MM.1S (cell line): ENCODE measurements around the gene MLKL.
"Not testable (repeated sequence)": the region's sequence is repeated elsewhere in the genome, so short reads cannot be mapped to it uniquely, and the experiment has no call there.

Experiments used
- DNase-seq: peaks from one replicate; pipeline ENCODE4 v3.0.0-alpha.2; 2015
- H2AFZ ChIP-seq: fragments of 300-600 bp; sonication (generic); 2 replicates; pipeline ENCODE4 v1.6.0; 2016; ENCODE audit warnings: antibody characterized with exemption, low read length
- H3F3A ChIP-seq: fragments of 300-600 bp; sonication (generic); 2 replicates; pipeline ENCODE4 v1.6.1; 2016; ENCODE audit warnings: mild to moderate bottlenecking, antibody characterized with exemption, low read length, moderate library complexity, mixed read lengths; ENCODE audit not compliant: insufficient read depth
- H3K27ac ChIP-seq: fragments of 300-600 bp; sonication (generic); 2 replicates; pipeline ENCODE4 v1.5.1; 2016; ENCODE audit warnings: mild to moderate bottlenecking, low read length
- H3K27me3 ChIP-seq: fragments of 300-600 bp; sonication (generic); replicated peaks from 2 replicates; pipeline ENCODE4 v1.6.0; 2016; ENCODE audit warnings: low read length; ENCODE audit not compliant: insufficient read depth
- H3K36me3 ChIP-seq: fragments of 300-600 bp; sonication (generic); replicated peaks from 2 replicates; pipeline ENCODE4 v1.6.1; 2016; ENCODE audit warnings: mild to moderate bottlenecking, low read length, mixed read lengths; ENCODE audit not compliant: insufficient read depth
- H3K4me1 ChIP-seq: fragments of 300-600 bp; sonication (generic); 2 replicates; pipeline ENCODE4 v1.6.1; 2016; ENCODE audit warnings: low read length, mixed read lengths
- H3K4me2 ChIP-seq: fragments of 300-600 bp; sonication (generic); 2 replicates; pipeline ENCODE4 v1.6.0; 2016; ENCODE audit warnings: low read depth, low read length
- H3K4me3 ChIP-seq: fragments of 300-600 bp; sonication (generic); 2 replicates; pipeline ENCODE4 v1.5.1; 2016; ENCODE audit warnings: low read length, mixed read lengths
- H3K79me2 ChIP-seq: fragments of 300-600 bp; sonication (generic); 2 replicates; pipeline ENCODE4 v1.6.1; 2016; ENCODE audit warnings: mixed run types, low read length, mixed read lengths
- H3K9ac ChIP-seq: fragments of 300-600 bp; sonication (generic); 2 replicates; pipeline ENCODE4 v1.6.1; 2016; ENCODE audit warnings: low read length, mixed read lengths
- H3K9me2 ChIP-seq: fragments of 300-600 bp; sonication (generic); replicated peaks from 2 replicates; pipeline ENCODE4 v1.6.1; 2016; ENCODE audit warnings: mild to moderate bottlenecking, low read length, mixed read lengths; ENCODE audit not compliant: insufficient read depth
- H3K9me3 ChIP-seq: fragments of 300-600 bp; sonication (generic); replicated peaks from 2 replicates; pipeline ENCODE4 v1.6.1; 2016; ENCODE audit warnings: mild to moderate bottlenecking, low read length, mixed read lengths; ENCODE audit not compliant: insufficient read depth
- H4K20me1 ChIP-seq: fragments of 300-600 bp; sonication (generic); 2 replicates; pipeline ENCODE4 v1.6.1; 2016; ENCODE audit warnings: mild to moderate bottlenecking, low read length, moderate library complexity, mixed read lengths; ENCODE audit not compliant: insufficient read depth
- CTCF ChIP-seq: fragments of 300-600 bp; sonication (generic); IDR thresholded peaks from 2 replicates; pipeline ENCODE4 v1.5.1; 2016; ENCODE audit warnings: antibody characterized with exemption, low read length, mixed read lengths
- EZH2 ChIP-seq: fragments of 300-600 bp; sonication (generic); optimal IDR thresholded peaks from 2 replicates; pipeline ENCODE3; 2017; ENCODE audit warnings: low read depth, mild to moderate bottlenecking, antibody characterized with exemption, low read length, mixed read lengths
- EZH2phosphoT487 ChIP-seq: fragments of 300-600 bp; sonication (generic); IDR thresholded peaks from 2 replicates; pipeline ENCODE4 v1.6.1; 2018; ENCODE audit warnings: antibody characterized with exemption, low read length

Gene MLKL

GRCh38 chr16:74659041-74659440 lies 41.6 kb downstream of the MLKL start:
- Histone ChIP-seq H3F3A (no peaks in the 10 kb centered on the region), H3K36me3 (no peaks in the 10 kb centered on the region), H4K20me1 (peaks cover 3% of the 10 kb centered on the region; the same call in 1 of the 2 replicates), H3K4me3 (no peak overlapping the region), H3K9me2 (no peaks in the 10 kb centered on the region), H3K4me1 (no peaks in the 10 kb centered on the region; the same call in 1 of the 2 replicates), H2AFZ (no peak overlapping the region), H3K4me2 (no peak overlapping the region), H3K27me3 (no peaks in the 10 kb centered on the region), H3K9ac (no peak overlapping the region), H3K79me2 (peaks cover 93% of the 10 kb centered on the region), H3K9me3 (no peaks in the 10 kb centered on the region), H3K27ac (no peak overlapping the region)
- TF ChIP-seq EZH2 (no peak), EZH2phosphoT487 (no peak), CTCF (no peak)
- no peak for DNase-seq

GRCh38 chr16:74657870-74658642 lies 42.6 kb downstream of the MLKL start:
- peaks cover 88% of the 10 kb centered on the region for H3K79me2 ChIP-seq
- H3K9me3 ChIP-seq = no peaks in the 10 kb centered on the region
- no peak overlapping the region for H2AFZ ChIP-seq
- no peaks in the 10 kb centered on the region; the same call in 1 of the 2 replicates for H3K4me1 ChIP-seq
- no peaks in the 10 kb centered on the region for H3K36me3 ChIP-seq
- no peak overlapping the region for H3K9ac ChIP-seq
- H4K20me1 ChIP-seq = peaks cover 3% of the 10 kb centered on the region; the same call in 1 of the 2 replicates
- no peak overlapping the region for H3K4me3 ChIP-seq
- H3F3A ChIP-seq = no peaks in the 10 kb centered on the region
- no peak for DNase-seq
- H3K9me2 ChIP-seq = no peaks in the 10 kb centered on the region
- no peaks in the 10 kb centered on the region for H3K27me3 ChIP-seq
- no peak overlapping the region for H3K27ac ChIP-seq
- no peak overlapping the region for H3K4me2 ChIP-seq
- TF ChIP-seq EZH2phosphoT487 = no peak
- TF ChIP-seq CTCF = no peak
- TF ChIP-seq EZH2 = no peak

- no peak for DNase-seq
- TF ChIP-seq EZH2 (no peak), CTCF (no peak), EZH2phosphoT487 (no peak)
- H3K27ac ChIP-seq = no peak overlapping the region
- no peaks in the 10 kb centered on the region for H3K27me3 ChIP-seq
- H3K79me2 ChIP-seq = peaks cover 81% of the 10 kb centered on the region
- no peaks in the 10 kb centered on the region for H3K9me2 ChIP-seq
- no peak overlapping the region for H2AFZ ChIP-seq
- H3K4me3 ChIP-seq = no peak overlapping the region
- no peaks in the 10 kb centered on the region for H3F3A ChIP-seq
- no peak overlapping the region for H3K4me2 ChIP-seq
- no peaks in the 10 kb centered on the region; the same call in 1 of the 2 replicates for H3K4me1 ChIP-seq
- H3K9ac ChIP-seq = no peak overlapping the region
- H4K20me1 ChIP-seq = 0 out of 2 replicates have a peak, but pooled peaks cover 3% of the 10 kb centered on the region
- H3K9me3 ChIP-seq = no peaks in the 10 kb centered on the region
- H3K36me3 ChIP-seq = no peaks in the 10 kb centered on the region
These were observed 46.1 kb downstream of the MLKL start for GRCh38 chr16:74654536-74655050.

GRCh38 chr16:74652883-74653282 lies 47.8 kb downstream of the MLKL start:
- H4K20me1 ChIP-seq, H3K9me2 ChIP-seq, H3K4me1 ChIP-seq, H3K4me3 ChIP-seq, H3F3A ChIP-seq, H3K4me2 ChIP-seq, DNase-seq, H3K36me3 ChIP-seq, H3K9me3 ChIP-seq, H2AFZ ChIP-seq, H3K27me3 ChIP-seq, H3K9ac ChIP-seq, H3K27ac ChIP-seq: not testable (repeated sequence)
- H3K79me2 ChIP-seq = peaks cover 64% of the 10 kb centered on the region
